Inflammatory macrophage (primary cell): ENCODE measurements around the gene PLPP7.
"Not testable (repeated sequence)": the region's sequence is repeated elsewhere in the genome, so short reads cannot be mapped to it uniquely, and the experiment has no call there.

Experiments used
- DNase-seq, 2 donors: peaks; one replicate each; pipeline ENCODE4 v3.0.0-alpha.2; 2020 to 2022

PLPP7 gene

DNA sequence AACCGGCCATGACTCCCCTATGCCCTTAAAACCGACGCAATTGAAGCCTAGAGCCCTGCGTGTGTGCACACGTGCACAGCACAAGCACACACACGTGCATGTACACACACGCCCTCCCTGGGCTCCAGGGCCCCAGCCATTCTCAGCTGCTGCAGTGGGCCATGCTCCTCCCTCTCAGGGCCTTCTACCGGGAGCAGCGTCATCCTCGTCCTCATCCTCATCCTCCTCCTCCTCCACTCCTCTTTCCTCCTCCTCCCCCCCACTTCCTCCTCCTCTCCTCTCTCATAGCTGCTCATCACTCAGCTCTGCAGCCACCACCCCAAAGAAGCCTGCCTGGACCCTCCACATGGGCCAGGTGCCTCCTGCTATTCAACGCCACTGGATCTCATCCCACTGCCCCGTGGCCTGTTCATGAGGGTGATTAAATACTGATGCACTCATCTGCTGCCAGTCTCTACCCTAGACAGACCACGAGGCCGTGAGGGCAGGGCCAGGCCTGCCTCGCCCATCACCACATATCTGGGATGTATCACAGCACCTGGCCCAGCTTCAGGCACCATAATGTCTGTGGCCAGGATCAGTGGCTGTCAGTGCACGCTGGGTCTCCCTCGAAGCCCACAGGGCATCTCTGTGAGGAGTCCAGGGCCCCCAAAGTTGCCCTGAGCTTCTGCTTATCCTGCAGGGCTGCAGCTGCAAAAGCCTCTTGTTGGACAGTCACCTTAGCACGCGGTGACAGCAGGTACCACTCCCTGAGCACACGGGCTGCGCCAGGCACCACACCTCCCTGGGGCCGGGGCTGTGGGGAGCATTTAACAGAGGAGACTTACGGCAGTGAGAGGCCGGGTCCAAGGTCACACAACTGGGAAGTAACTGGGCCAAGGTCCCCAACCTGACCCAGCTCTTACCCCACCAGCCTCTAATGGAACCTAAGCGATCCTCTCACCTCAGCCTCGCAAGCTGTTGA lies 23.0 kb upstream of the PLPP7 start:
- no peak for DNase-seq

DNA sequence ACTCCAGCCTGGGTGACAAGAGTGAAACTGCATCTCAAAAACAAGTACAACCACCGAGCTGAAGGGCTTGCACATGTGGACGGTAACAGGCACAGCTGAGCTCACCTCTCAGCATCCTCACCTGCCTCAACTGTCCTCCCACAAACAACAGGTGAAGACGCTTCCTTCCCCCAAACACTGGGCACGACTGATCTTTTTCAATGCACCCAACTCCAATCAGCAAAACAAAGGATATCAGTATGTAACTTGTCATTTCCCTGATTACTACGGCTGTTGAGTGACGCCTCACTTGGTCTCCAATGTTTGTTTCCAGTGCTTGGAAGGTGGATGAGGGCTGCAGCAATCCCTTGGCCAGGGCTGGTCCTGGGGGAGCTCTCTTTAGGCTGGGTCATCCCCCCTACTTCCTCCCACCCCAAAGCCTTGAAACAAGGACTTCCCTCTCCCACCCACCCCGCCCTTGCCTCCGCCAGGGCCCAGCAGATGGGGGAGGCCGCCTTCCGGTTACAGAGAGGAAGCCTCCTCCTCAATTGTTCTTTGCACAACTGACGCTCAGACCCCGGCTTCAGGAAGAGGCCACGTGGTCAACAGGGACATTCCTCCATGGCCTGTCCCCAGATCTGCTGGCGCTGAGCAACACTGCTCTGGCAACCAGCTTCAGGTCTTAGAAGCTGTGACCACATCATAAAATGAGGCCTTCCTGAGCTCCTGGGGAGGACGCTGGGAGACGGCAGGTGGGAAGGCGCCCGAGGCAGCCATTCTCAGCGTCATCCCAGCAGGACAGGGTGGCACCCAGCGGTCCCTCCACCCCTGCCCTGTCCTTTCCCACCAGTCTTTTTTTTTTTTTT lies 19.1 kb upstream of the PLPP7 start:
- DNase-seq = peak; percentile 88 to 95

- DNase-seq = not testable (repeated sequence)
Observed at GRCh38 chr9:131271016-131271273, 18.6 kb upstream of the PLPP7 start.

- DNase-seq = no peak
Observed at GRCh38 chr9:131271506-131271931, 18.0 kb upstream of the PLPP7 start.

DNA sequence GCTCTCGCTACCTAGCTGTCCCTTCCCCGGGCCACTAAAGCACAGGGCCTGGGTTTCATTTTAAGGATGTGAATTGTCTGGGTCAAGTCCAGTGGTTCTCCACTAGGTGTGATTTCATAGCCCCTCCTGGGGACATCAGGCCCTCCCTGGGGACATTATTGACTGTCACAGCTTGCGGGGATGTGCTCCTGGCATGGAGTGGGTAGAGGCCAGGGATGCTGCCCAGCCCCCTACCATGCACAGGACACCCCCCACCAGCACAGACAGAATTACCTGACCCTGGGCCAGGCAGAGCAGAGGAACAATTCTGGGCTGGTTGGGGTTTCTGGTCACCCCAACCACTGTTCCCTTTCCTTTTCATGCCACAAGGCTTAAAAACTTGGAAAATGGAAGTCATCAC lies 17.3 kb upstream of the PLPP7 start:
- no peak for DNase-seq

- peak; percentile 57 to 82 for DNase-seq
Observed at GRCh38 chr9:131273146-131273855, 16.2 kb upstream of the PLPP7 start.

- peak; percentile 85 to 94 for DNase-seq
Observed at GRCh38 chr9:131273856-131274673, 15.5 kb upstream of the PLPP7 start.

- DNase-seq = peak; percentile 78 to 88
Observed at GRCh38 chr9:131274674-131275331, 14.7 kb upstream of the PLPP7 start.

- DNase-seq = peak; percentile 39 to 53
Observed at GRCh38 chr9:131275332-131276093, 14.0 kb upstream of the PLPP7 start.

DNA sequence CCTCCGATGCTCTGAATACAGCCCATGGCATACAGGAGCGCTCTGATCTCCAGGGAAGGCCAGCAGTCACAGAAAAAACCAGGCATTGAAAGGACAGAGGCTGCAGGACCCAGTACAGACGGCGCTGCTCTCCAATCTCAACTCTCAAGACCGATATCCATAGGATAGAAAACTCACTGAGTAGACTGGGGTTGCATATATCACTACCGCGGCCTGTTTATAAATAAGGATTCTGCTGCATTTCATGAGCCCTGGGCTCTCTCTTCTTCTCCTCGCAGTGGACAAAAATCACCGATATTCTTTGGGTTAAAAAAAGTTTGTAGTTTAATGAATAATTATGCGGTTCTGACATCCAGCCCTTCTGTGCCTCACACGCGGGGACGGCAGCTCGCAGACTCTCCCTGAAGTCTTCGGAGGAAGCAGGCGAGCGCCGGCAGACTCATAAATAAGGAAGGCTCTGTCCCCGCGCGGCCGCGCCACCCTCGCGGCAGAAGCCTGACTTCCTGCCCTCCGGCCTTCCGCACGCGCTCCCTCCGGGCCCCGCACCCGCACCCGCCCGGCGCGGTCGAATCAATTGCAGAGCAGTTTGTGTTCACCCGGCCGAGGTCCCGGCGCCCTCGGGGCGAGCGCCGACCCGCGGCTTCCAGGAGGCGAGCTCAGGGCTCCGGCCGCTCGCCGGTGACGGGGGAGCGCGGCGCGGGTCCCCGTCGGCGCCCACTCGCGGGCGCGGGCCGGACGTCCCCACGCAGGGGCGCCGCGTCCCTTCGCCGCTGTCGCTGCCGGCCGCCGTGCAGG lies 13.2 kb upstream of the PLPP7 start, which contains the start of gene FAM78A:
TSS of gene FAM78A (minus strand) at position 417 of the 795 bp plus-strand sequence. CDS start at position 86, 331 bp downstream.
- DNase-seq = peak; percentile 73 to 86

DNA sequence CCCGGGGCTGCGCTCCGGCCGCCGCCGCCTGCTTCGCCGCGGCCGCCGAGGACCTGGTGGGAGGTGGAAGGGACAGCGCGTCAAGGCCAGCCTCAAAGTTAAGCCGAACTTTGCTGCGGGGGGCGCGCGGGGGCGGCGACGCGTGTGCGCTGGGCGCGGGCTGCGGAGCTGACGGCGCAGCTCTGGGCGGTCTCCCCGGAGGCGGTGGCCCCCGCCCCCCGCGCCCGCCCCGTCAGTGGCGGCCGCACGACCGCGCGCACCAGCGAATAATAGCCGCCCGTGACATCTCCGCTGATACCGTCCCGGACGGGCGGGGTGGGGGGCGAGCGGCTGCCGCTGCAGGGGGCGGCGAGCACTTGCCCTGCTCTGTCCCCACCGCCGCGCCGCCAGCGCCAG lies 12.6 kb upstream of the PLPP7 start:
- DNase-seq = peak; percentile 43 to 76

DNA sequence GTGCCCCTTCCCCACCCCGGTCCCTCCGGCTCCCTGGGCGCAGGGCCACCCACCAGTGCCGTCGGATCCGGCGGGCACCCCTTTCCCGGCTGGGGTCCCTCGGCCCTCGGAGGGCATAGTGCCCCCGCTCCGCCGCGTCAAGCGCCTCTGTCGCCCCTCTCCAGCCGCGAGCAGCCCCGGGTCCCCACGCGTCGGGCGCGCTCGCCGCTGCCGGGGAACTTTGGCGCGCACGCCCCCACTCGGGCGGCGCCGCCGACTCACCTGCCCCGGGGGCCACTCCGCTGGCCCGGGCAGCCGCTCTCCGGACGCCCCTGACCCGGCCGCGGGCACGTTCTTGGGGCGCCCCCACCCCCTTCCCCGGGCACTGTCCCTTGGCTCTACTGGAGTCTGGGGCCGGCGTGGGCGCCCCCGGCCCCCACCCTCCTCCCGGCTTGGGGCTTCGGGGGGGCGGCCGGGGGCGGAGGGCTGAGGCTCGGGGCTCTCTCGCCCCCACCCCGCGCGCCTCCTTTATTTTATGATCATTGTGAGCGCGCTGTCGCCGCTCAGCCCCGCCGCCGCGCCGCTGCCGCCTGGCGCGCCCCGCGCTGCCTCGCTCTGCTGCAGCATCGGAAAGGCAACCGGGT lies 12.1 kb upstream of the PLPP7 start:
- peak in 1 of 2 donors; percentile 34 for DNase-seq

GRCh38 chr9:131277910-131278701 lies 11.4 kb upstream of the PLPP7 start:
- DNase-seq = peak; percentile 63 to 71

DNA sequence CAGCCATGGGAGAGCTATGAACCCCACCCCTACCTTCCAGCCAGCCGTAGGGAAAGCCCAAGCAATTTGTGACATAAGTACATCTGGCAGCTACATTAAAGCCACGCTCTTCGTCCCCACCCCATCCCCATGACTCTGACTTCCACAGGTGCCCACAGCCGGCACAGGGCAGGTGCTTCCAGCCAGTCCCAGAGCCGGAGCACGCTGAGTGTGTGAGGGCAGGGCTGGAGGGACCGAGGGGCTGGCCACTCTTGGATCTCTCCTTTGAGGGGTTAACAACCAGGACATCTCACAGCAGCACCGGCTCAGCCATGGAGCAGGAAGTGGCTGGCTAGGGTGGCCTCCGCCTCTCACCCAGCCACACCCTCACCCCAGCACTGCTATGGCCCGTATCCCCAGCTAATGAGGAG lies 10.8 kb upstream of the PLPP7 start:
- peak; percentile 30 to 47 for DNase-seq

GRCh38 chr9:131279196-131279862 lies 10.2 kb upstream of the PLPP7 start:
- DNase-seq = no peak

GRCh38 chr9:131279863-131280570 lies 9.5 kb upstream of the PLPP7 start:
- DNase-seq = peak; percentile 50 to 87

- no peak for DNase-seq
Observed at GRCh38 chr9:131280660-131281059, 8.9 kb upstream of the PLPP7 start.
